ENCODE results near the gene BICD2. TPM values are rescaled to one million over a fixed set of nuclear protein-coding genes. Genes with fewer than 3 reads are reported as not detected.

Gene BICD2
- total and polyA plus RNA-seq, 2 of the 8 experiments (the other 6 are each of a cell fraction or from before 2014, with no cell fraction given) = 6.6 to 22.8 TPM

- DNase-seq (ENCODE audit: low read depth in 1 of 2, low spot score in 2 of 2) = peak in 1 of 2 experiments; percentile 36
- H2BK12ac ChIP-seq (ENCODE audit: low read depth, low read length) = no peak overlapping the region
- no peak overlapping the region for H2BK20ac ChIP-seq (ENCODE audit: low read length)
- no peak overlapping the region for H3K4me3 ChIP-seq (ENCODE audit: extremely low read depth in 1 of 4, insufficient read depth in 2 of 4, low read depth in 3 of 4, low read length in 4 of 4)
- no peak overlapping the region for H2BK15ac ChIP-seq (ENCODE audit: low read length)
- TF ChIP-seq SIN3A (conservative IDR thresholded peaks at IDR 0.05 in 1 of 2, IDR thresholded peaks at IDR 0.05 in 1 of 2; ENCODE audit: low read depth in 1 of 2, low read length in 2 of 2) = no peak
- TF ChIP-seq GABPA (IDR thresholded peaks at IDR 0.05; ENCODE audit: borderline replicate concordance, insufficient read depth, low read length) = no peak
- no peak for TF ChIP-seq MAFK (IDR thresholded peaks at IDR 0.05; ENCODE audit: low read depth, low read length)
- TF ChIP-seq MAX (IDR thresholded peaks at IDR 0.05) = no peak
- no peak for TF ChIP-seq YY1 (IDR thresholded peaks at IDR 0.05; ENCODE audit: low read depth, low read length)
- no peak for TF ChIP-seq TBP (IDR thresholded peaks at IDR 0.05; ENCODE audit: low read depth, low read length)
- no peak for TF ChIP-seq BRCA1 (IDR thresholded peaks at IDR 0.05; ENCODE audit: low read depth, low read length)
- TF ChIP-seq FOSL1 (IDR thresholded peaks at IDR 0.05; ENCODE audit: insufficient read depth, low read depth, low read length) = no peak
- TF ChIP-seq ATF3 (IDR thresholded peaks at IDR 0.05; ENCODE audit: insufficient read depth, low read depth, low read length) = no peak
- no peak for TF ChIP-seq SIX5 (IDR thresholded peaks at IDR 0.05; ENCODE audit: low read depth, low read length)
- no peak for TF ChIP-seq KDM5A (IDR thresholded peaks at IDR 0.05; ENCODE audit: low read length)
- no peak overlapping the region for H3K14ac ChIP-seq (ENCODE audit: insufficient read length)
- H4K8ac ChIP-seq (ENCODE audit: extremely low read depth, insufficient read depth, low read length) = no peak overlapping the region
- H3K27ac ChIP-seq (ENCODE audit: low read depth, low read length) = no peak overlapping the region
- no peak for FAIRE-seq
- no peak overlapping the region for H4K91ac ChIP-seq (replicated peaks; ENCODE audit: insufficient read length, low read length)
- H3K79me2 ChIP-seq (ENCODE audit: control insufficient read depth in 1 of 2, insufficient read depth in 2 of 2, low read length in 2 of 2) = no peaks in the 10 kb centered on the region
- H4K20me1 ChIP-seq (replicated peaks in 1 of 2; ENCODE audit: control insufficient read depth in 1 of 2, insufficient read depth in 2 of 2, low read length in 2 of 2) = peaks cover 4 to 15% of the 10 kb centered on the region in 2 experiments
- no peak overlapping the region for H3K4me2 ChIP-seq (ENCODE audit: insufficient read depth in 1 of 2, low read depth in 2 of 2, low read length in 2 of 2)
- no peak overlapping the region for H4K5ac ChIP-seq (ENCODE audit: insufficient read length, low read depth, low read length)
- H3K79me1 ChIP-seq (ENCODE audit: low read depth, low read length) = no peaks in the 10 kb centered on the region
- H3K27me3 ChIP-seq (replicated peaks in 1 of 4; ENCODE audit: control insufficient read depth in 3 of 4, extremely low read depth in 1 of 4, insufficient read depth in 3 of 4, low read length in 3 of 4) = no peaks in the 10 kb centered on the region
- no peak overlapping the region for H3K18ac ChIP-seq (ENCODE audit: extremely low read depth, low read length)
- no peaks in the 10 kb centered on the region for H3K9me3 ChIP-seq (ENCODE audit: insufficient read depth in 2 of 2, low read depth in 1 of 2, low read length in 1 of 2)
- no peak overlapping the region for H3K56ac ChIP-seq (replicated peaks; ENCODE audit: insufficient read length, low read depth, low read length)
- ChIA-PET POLR2A (ENCODE audit: partially characterized antibody) (no interaction called here), CTCF (ENCODE audit: partially characterized antibody) (interaction anchor here (0.6 to 11.9 kb wide), 13 partner anchors 9 to 212 kb away, joined by 3 to 236 read pairs (median 6); partner anchors contain the start of gene IPPK)
- 97% methylated on average over 34 of the region's 34 CpGs; no CpG with 5 or more reads in 1 of the 2 experiments for WGBS, 2 experiments (ENCODE audit: extremely low coverage in 1 of 2, insufficient coverage in 1 of 2, insufficient read length in 1 of 2, insufficient replicate concordance in 2 of 2, low coverage in 1 of 2, low lambda C conversion rate in 2 of 2, missing lambda C conversion rate in 1 of 2)
- no peak overlapping the region for H2AK5ac ChIP-seq (ENCODE audit: low read depth, low read length)
- H3K4ac ChIP-seq (replicated peaks; ENCODE audit: insufficient read length, low read depth, low read length) = no peak overlapping the region
- peaks cover 22 to 42% (median 38%) of the 10 kb centered on the region in 4 experiments for H3K36me3 ChIP-seq (ENCODE audit: control insufficient read depth in 2 of 4, insufficient read depth in 4 of 4, low read length in 3 of 4)
- H2AFZ ChIP-seq (ENCODE audit: low read length) = no peak overlapping the region
- H3K4me1 ChIP-seq (replicated peaks in 1 of 4; ENCODE audit: control insufficient read depth in 3 of 4, insufficient read depth in 4 of 4, low read length in 3 of 4) = no peaks in the 10 kb centered on the region
- H2BK120ac ChIP-seq (replicated peaks; ENCODE audit: low read depth, low read length) = no peak overlapping the region
- H3K9ac ChIP-seq (replicated peaks in 1 of 4; ENCODE audit: extremely low read depth in 1 of 4, low read depth in 3 of 4, low read length in 3 of 4) = no peak overlapping the region
- no peak overlapping the region for H3K23ac ChIP-seq (ENCODE audit: insufficient read length)
- no peaks in the 10 kb centered on the region for H3K23me2 ChIP-seq (ENCODE audit: low read depth, low read length)
- H2BK5ac ChIP-seq (ENCODE audit: low read depth, low read length) = no peak overlapping the region
These were observed 49.7 kb downstream of the BICD2 start for GRCh38 chr9:92714787-92715487.

All from H1 (cell line).